SU-DHL-6 (cell line): ENCODE results near the gene TULP4.

Experiments used
- H2AFZ ChIP-seq: fragments of 200-600 bp; sonication (generic); 2 replicates; pipeline ENCODE4 v1.6.1; 2014; ENCODE audit warnings: low read depth, mild to moderate bottlenecking, moderate library complexity, mixed read lengths, antibody characterized with exemption, low read length; ENCODE audit not compliant: severe bottlenecking
- H3F3A ChIP-seq: fragments of 200-600 bp; shearing (Covaris generic); 2 replicates; pipeline ENCODE4 v1.6.0; 2016; ENCODE audit warnings: antibody characterized with exemption, mild to moderate bottlenecking; ENCODE audit not compliant: insufficient read depth
- H3K27ac ChIP-seq: fragments of 200-600 bp; sonication (generic); 2 replicates; pipeline ENCODE4 v1.5.1; 2016; ENCODE audit warnings: low read depth, mild to moderate bottlenecking, low read length, moderate library complexity, mixed read lengths
- H3K27me3 ChIP-seq: fragments of 200-600 bp; sonication (generic), shearing (Covaris generic); 2 replicates; pipeline ENCODE4 v1.6.0; 2014; ENCODE audit warnings: mild to moderate bottlenecking, low read length
- H3K36me3 ChIP-seq: fragments of 200-600 bp; sonication (generic); 2 replicates; pipeline ENCODE4 v1.6.1; 2014; ENCODE audit warnings: mild to moderate bottlenecking, low read length, mixed read lengths
- H3K4me2 ChIP-seq: fragments of 300-600, 200-600 bp; shearing (Covaris generic), sonication (generic); 2 replicates; pipeline ENCODE4 v1.6.0; 2014; ENCODE audit warnings: low read length, low read depth, mild to moderate bottlenecking; ENCODE audit not compliant: poor library complexity, severe bottlenecking
- H3K4me3 ChIP-seq: fragments of 200-600 bp; sonication (generic); 2 replicates; pipeline ENCODE4 v1.5.1; 2014; ENCODE audit warnings: antibody characterized with exemption, low read length, mild to moderate bottlenecking, mixed read lengths; ENCODE audit not compliant: insufficient read depth, poor library complexity, severe bottlenecking
- H3K79me2 ChIP-seq: fragments of 200-600 bp; sonication (generic); 2 replicates; pipeline ENCODE4 v1.6.1; 2014; ENCODE audit warnings: mild to moderate bottlenecking, low read length, moderate library complexity; ENCODE audit not compliant: insufficient read depth
- H3K9ac ChIP-seq: fragments of 200-600 bp; sonication (generic); 2 replicates; pipeline ENCODE4 v1.7.0; 2014; ENCODE audit warnings: mild to moderate bottlenecking, low read length
- H3K9me2 ChIP-seq: fragments of 200-600 bp; sonication (generic); replicated peaks from 2 replicates; pipeline ENCODE4 v1.6.1; 2014; ENCODE audit warnings: low read length; ENCODE audit not compliant: insufficient read depth
- H3K9me3 ChIP-seq: fragments of 200-600 bp; sonication (generic); 2 replicates; pipeline ENCODE4 v1.6.1; 2014; ENCODE audit warnings: low read length, mixed read lengths; ENCODE audit not compliant: insufficient read depth
- H4K20me1 ChIP-seq: fragments of 200-600 bp; sonication (generic); 2 replicates; pipeline ENCODE4 v1.6.1; 2014; ENCODE audit warnings: low read depth, mild to moderate bottlenecking, antibody characterized with exemption, low read length, moderate library complexity, mixed read lengths
- CTCF ChIP-seq: fragments of 200-600 bp; sonication (generic); IDR thresholded peaks from one replicate; pipeline ENCODE4 v1.5.1; 2017; ENCODE audit warnings: antibody characterized with exemption, mild to moderate bottlenecking, low read length, moderate library complexity; ENCODE audit not compliant: insufficient read depth, poor library complexity, severe bottlenecking
- EZH2phosphoT487 ChIP-seq: fragments of 200-600 bp; sonication (generic), shearing (Covaris generic); conservative IDR thresholded peaks from 2 replicates; pipeline ENCODE4 v1.6.1; 2018; ENCODE audit warnings: mild to moderate bottlenecking, antibody characterized with exemption, low read length, moderate library complexity, mixed read lengths

TULP4 gene

GRCh38 chr6:158357570-158358216 lies 45.4 kb downstream of the TULP4 start:
- Histone ChIP-seq H3K27ac (no peak overlapping the region), H3K9me3 (no peaks in the 10 kb centered on the region), H2AFZ (no peak overlapping the region), H3K9ac (no peak overlapping the region), H3K9me2 (no peaks in the 10 kb centered on the region), H4K20me1 (peaks cover 8% of the 10 kb centered on the region; the same call in 1 of the 2 replicates), H3F3A (0 out of 2 replicates have a peak, but pooled peaks cover 3% of the 10 kb centered on the region), H3K79me2 (peaks cover 76% of the 10 kb centered on the region), H3K27me3 (no peaks in the 10 kb centered on the region), H3K4me3 (no peak overlapping the region), H3K4me2 (no peak overlapping the region), H3K36me3 (no peaks in the 10 kb centered on the region)
- TF ChIP-seq CTCF (no peak), EZH2phosphoT487 (no peak)

DNA sequence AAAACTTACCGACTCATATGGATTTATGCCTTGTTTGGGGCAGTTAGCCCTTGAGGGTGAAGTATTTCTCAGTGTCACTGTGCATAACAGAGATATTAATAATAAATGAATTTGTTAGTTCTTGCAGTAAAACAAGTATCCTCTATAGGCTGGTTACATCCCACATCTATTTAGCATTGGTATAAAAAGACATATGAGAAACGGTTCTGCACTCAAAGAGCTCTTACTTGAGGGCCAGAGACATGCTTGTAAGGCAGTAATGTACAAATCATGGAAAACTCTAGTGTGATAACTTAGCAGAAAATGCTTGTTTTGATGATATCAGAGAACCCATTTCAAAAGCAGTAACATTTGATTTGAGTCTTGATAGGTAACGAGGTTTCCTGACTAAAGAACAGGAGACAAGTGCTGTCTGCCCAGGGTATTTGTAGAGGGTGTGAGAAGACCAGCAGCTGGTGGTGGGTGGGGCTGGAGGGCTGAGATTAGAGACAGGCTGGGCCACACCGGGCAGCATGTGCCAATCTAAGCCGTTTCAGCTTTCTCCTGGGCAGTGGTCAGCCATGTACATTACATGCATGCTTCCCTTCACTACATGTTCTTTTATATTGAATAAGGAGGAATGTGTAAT lies 46.3 kb downstream of the TULP4 start:
- Histone ChIP-seq H3K27me3 (no peaks in the 10 kb centered on the region), H3K36me3 (no peaks in the 10 kb centered on the region), H3K9ac (no peak overlapping the region), H3K4me3 (no peak overlapping the region), H2AFZ (no peak overlapping the region), H3K9me3 (no peaks in the 10 kb centered on the region), H4K20me1 (peaks cover under 1% of the 10 kb centered on the region; the same call in 1 of the 2 replicates), H3K4me2 (no peak overlapping the region), H3K79me2 (peaks cover 69% of the 10 kb centered on the region), H3K27ac (no peak overlapping the region), H3F3A (no peaks in the 10 kb centered on the region), H3K9me2 (no peaks in the 10 kb centered on the region)
- no peak for TF ChIP-seq CTCF
- TF ChIP-seq EZH2phosphoT487, result no peak

- no peaks in the 10 kb centered on the region for H3K9me3 ChIP-seq
- H3K27me3 ChIP-seq, result no peaks in the 10 kb centered on the region
- no peaks in the 10 kb centered on the region for H3K9me2 ChIP-seq
- H3K9ac ChIP-seq, result no peak overlapping the region
- no peaks in the 10 kb centered on the region for H3F3A ChIP-seq
- no peak overlapping the region for H2AFZ ChIP-seq
- no peak overlapping the region for H3K4me2 ChIP-seq
- H3K79me2 ChIP-seq, result peaks cover 51% of the 10 kb centered on the region
- H3K4me3 ChIP-seq, result no peak overlapping the region
- H3K27ac ChIP-seq, result no peak overlapping the region
- H4K20me1 ChIP-seq, result no peaks in the 10 kb centered on the region; the same call in 1 of the 2 replicates
- TF ChIP-seq CTCF (no peak), EZH2phosphoT487 (no peak)
- no peaks in the 10 kb centered on the region for H3K36me3 ChIP-seq
These were observed 48.8 kb downstream of the TULP4 start for GRCh38 chr6:158361068-158361467.
